Breast epithelium (tissue), 3 donors: ENCODE measurements around the gene AJM1.

Experiments used
- POLR2A ChIP-seq: fragments of 450-650 bp; IDR thresholded peaks from one replicate; pipeline ENCODE4 v1.6.1; 2016; ENCODE audit warnings: antibody characterized with exemption, mild to moderate bottlenecking, moderate library complexity
- POLR2AphosphoS5 ChIP-seq, 3 donors: sonication (generic); formaldehyde crosslinking; IDR thresholded peaks; one replicate each; pipeline ENCODE4 v1.6.1; 2017; ENCODE audit warnings: antibody characterized with exemption in 3 of 3
- TF ChIP-seq, protein P1 (sequence below), 3 donors: fragments of 450-650 bp; IDR thresholded peaks; one replicate each; pipeline ENCODE4 v1.5.1; 2016 to 2017; ENCODE audit warnings: antibody characterized with exemption in 3 of 3, mild to moderate bottlenecking in 3 of 3, moderate library complexity in 3 of 3

GRCh38 chr9:136867480-136867879 lies 25.2 kb downstream of the AJM1 start:
- TF ChIP-seq, protein P1, sequence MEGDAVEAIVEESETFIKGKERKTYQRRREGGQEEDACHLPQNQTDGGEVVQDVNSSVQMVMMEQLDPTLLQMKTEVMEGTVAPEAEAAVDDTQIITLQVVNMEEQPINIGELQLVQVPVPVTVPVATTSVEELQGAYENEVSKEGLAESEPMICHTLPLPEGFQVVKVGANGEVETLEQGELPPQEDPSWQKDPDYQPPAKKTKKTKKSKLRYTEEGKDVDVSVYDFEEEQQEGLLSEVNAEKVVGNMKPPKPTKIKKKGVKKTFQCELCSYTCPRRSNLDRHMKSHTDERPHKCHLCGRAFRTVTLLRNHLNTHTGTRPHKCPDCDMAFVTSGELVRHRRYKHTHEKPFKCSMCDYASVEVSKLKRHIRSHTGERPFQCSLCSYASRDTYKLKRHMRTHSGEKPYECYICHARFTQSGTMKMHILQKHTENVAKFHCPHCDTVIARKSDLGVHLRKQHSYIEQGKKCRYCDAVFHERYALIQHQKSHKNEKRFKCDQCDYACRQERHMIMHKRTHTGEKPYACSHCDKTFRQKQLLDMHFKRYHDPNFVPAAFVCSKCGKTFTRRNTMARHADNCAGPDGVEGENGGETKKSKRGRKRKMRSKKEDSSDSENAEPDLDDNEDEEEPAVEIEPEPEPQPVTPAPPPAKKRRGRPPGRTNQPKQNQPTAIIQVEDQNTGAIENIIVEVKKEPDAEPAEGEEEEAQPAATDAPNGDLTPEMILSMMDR (IDR thresholded peaks at IDR 0.05), result no peak
- TF ChIP-seq POLR2A (no peak), POLR2AphosphoS5 (IDR thresholded peaks at IDR 0.05) (no peak)
